Measurements from ENCODE around the gene STARD3. TPM values are rescaled to one million over a fixed set of nuclear protein-coding genes. Genes with fewer than 3 reads are reported as not detected.

STARD3 gene
- total and polyA plus RNA-seq, 2 of the 13 experiments (the other 11 are each of a cell fraction or from before 2014, with no cell fraction given): 34.6 to 100 TPM

DNA sequence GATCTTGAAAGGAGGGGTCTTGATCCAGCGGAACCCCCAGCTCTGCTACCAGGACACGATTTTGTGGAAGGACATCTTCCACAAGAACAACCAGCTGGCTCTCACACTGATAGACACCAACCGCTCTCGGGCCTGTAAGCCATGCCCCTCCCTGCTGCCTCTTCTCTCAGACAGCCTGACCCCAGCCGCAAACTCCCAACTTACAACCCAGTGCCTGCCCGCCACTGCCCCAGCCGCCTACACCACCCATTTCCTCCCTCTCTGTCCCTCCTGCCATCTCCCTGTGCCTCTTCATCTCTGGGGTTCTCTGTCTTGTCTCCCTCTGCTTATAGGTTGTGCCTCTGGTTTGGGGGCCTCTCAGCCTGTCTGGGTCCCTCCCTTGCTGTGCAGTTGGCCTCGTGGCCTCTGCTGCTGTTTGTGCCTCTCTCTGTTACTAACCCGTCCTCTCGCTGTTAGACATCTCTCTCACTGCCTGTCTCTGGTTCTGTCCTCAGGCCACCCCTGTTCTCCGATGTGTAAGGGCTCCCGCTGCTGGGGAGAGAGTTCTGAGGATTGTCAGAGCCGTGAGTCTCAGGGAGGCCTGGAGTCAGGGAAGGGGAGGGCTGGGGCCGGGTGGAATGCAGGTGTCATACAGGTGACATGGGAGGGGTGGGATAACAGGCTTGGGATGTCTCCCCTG lies 72.5 kb downstream of the STARD3 start:
- intact Hi-C loops (cut with micrococcal nuclease; ENCODE audit: unreplicated experiment): no loop called here
- in situ Hi-C loops (cut with HindIII; ENCODE audit: extremely low pct_ligation_motif_present, low pct_unique_long_range_greater_than_20kb): no loop called here
- Histone ChIP-seq H3K27me3 (ENCODE audit: control insufficient read depth in 1 of 2, insufficient read depth in 2 of 2, low read length in 2 of 2) (no peaks in the 10 kb centered on the region), H3K4me1 (ENCODE audit: insufficient read depth, low read length) (peaks cover 15% of the 10 kb centered on the region), H3K9me3 (ENCODE audit: low read length) (no peaks in the 10 kb centered on the region), H3K4me3 (replicated peaks in 1 of 3; ENCODE audit: insufficient read depth in 1 of 3, low read depth in 2 of 3, low read length in 3 of 3) (no peak overlapping the region), H3K9ac (ENCODE audit: insufficient read depth, low read depth, low read length) (no peak overlapping the region), H3K27ac (ENCODE audit: extremely low read length, insufficient read depth, low read length) (no peak overlapping the region), H4K20me1 (ENCODE audit: insufficient read depth, low read length) (peaks cover 8% of the 10 kb centered on the region; the same call in 1 of the 2 replicates), H3K79me2 (ENCODE audit: insufficient read depth, low read length) (peaks cover 11% of the 10 kb centered on the region), H2AFZ (ENCODE audit: low read length) (no peak overlapping the region), H3K4me2 (ENCODE audit: low read depth, low read length) (no peak overlapping the region), H3K36me3 (replicated peaks in 1 of 2; ENCODE audit: control insufficient read depth in 1 of 2, insufficient read depth in 2 of 2, low read length in 2 of 2) (peaks cover 45 to 77% of the 10 kb centered on the region in 2 experiments)
- POLR2A ChIA-PET: no interaction called here
- CTCF ChIA-PET (ENCODE audit: low intra/inter-chr PET ratio, low total read pairs): no interaction called here
- ATAC-seq (no peak), DNase-seq (ENCODE audit: low spot score) (no peak), FAIRE-seq (no peak)
- 97% methylated on average over 13 of the region's 14 CpGs for WGBS (ENCODE audit: low lambda C conversion rate)
- TF ChIP-seq ZNF567 (CRISPR knock-in tag; IDR thresholded peaks at IDR 0.05; ENCODE audit: borderline replicate concordance): no peak
- TF ChIP-seq ZNF432 (CRISPR knock-in tag; IDR thresholded peaks at IDR 0.05; ENCODE audit: borderline replicate concordance): no peak
- TF ChIP-seq ZNF709 (CRISPR knock-in tag; IDR thresholded peaks at IDR 0.05): no peak
- no peak for TF ChIP-seq ELF3 (CRISPR knock-in tag; IDR thresholded peaks at IDR 0.05)
- TF ChIP-seq TBX3 (IDR thresholded peaks at IDR 0.05; ENCODE audit: borderline replicate concordance): no peak
- no peak for TF ChIP-seq FLYWCH1 (CRISPR knock-in tag; IDR thresholded peaks at IDR 0.05)
- TF ChIP-seq, protein P1, sequence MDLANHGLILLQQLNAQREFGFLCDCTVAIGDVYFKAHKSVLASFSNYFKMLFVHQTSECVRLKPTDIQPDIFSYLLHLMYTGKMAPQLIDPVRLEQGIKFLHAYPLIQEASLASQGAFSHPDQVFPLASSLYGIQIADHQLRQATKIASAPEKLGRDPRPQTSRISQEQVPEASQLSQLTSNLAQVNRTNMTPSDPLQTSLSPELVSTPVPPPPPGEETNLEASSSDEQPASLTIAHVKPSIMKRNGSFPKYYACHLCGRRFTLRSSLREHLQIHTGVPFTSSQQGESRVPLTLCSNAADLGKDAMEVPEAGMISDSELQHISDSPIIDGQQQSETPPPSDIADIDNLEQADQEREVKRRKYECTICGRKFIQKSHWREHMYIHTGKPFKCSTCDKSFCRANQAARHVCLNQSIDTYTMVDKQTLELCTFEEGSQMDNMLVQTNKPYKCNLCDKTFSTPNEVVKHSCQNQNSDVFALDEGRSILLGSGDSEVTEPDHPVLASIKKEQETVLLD (CRISPR knock-in tag; IDR thresholded peaks at IDR 0.05; ENCODE audit: low read depth): no peak
- TF ChIP-seq ATAD3A (CRISPR knock-in tag; IDR thresholded peaks at IDR 0.05): no peak
- TF ChIP-seq CCAR2 (optimal IDR thresholded peaks at IDR 0.05; ENCODE audit: low read depth, low read length): no peak
- TF ChIP-seq ZNF766 (CRISPR knock-in tag; IDR thresholded peaks at IDR 0.05; ENCODE audit: borderline replicate concordance): no peak
- TF ChIP-seq FOXC1 (CRISPR knock-in tag; IDR thresholded peaks at IDR 0.05; ENCODE audit: borderline replicate concordance): no peak
- TF ChIP-seq ZNF747 (CRISPR knock-in tag; IDR thresholded peaks at IDR 0.05; ENCODE audit: borderline replicate concordance): no peak
- TF ChIP-seq ZNF501 (CRISPR knock-in tag; IDR thresholded peaks at IDR 0.05): no peak
- TF ChIP-seq ZNF30 (CRISPR knock-in tag; IDR thresholded peaks at IDR 0.05): no peak
- TF ChIP-seq AHR (CRISPR knock-in tag; IDR thresholded peaks at IDR 0.05): no peak
- TF ChIP-seq ZKSCAN5 (CRISPR knock-in tag; IDR thresholded peaks at IDR 0.05): no peak
- no peak for TF ChIP-seq ZKSCAN8 (CRISPR knock-in tag; IDR thresholded peaks at IDR 0.05; ENCODE audit: borderline replicate concordance)
- no TSS peak for BruUV-seq (replicated peaks)

Data from HepG2 (cell line).